ENCODE results near the gene STING1. TPM values are rescaled to one million over a fixed set of nuclear protein-coding genes. Genes with fewer than 3 reads are reported as not detected.

The STING1 gene
- total RNA-seq, 1 donor from 2014 or later: 179 TPM

GRCh38 chr5:139438707-139439012 is 43.9 kb downstream of the STING1 start:
- Histone ChIP-seq H3K4me3 (peak overlapping the region; percentile 69 to 74), H3K27ac (peak overlapping the region; percentile 90 to 94), H3K36me3 (peaks cover 0 to 10% of the 10 kb centered on the region in 2 donors), H3K9me3 (no peaks in the 10 kb centered on the region), H3K4me1 (peaks cover 5 to 9% of the 10 kb centered on the region in 2 donors), H3K27me3 (no peaks in the 10 kb centered on the region)
- intact Hi-C loops (cut with DNase I): loop anchor here (1.0 to 5.0 kb wide), 4 partner anchors 34 to 124 kb away; partner anchors contain the start of genes SPATA24, STING1 and UBE2D2
- DNase-seq (ENCODE audit: low spot score in 2 of 2): no peak
- TF ChIP-seq, protein P1, sequence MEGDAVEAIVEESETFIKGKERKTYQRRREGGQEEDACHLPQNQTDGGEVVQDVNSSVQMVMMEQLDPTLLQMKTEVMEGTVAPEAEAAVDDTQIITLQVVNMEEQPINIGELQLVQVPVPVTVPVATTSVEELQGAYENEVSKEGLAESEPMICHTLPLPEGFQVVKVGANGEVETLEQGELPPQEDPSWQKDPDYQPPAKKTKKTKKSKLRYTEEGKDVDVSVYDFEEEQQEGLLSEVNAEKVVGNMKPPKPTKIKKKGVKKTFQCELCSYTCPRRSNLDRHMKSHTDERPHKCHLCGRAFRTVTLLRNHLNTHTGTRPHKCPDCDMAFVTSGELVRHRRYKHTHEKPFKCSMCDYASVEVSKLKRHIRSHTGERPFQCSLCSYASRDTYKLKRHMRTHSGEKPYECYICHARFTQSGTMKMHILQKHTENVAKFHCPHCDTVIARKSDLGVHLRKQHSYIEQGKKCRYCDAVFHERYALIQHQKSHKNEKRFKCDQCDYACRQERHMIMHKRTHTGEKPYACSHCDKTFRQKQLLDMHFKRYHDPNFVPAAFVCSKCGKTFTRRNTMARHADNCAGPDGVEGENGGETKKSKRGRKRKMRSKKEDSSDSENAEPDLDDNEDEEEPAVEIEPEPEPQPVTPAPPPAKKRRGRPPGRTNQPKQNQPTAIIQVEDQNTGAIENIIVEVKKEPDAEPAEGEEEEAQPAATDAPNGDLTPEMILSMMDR (IDR thresholded peaks at IDR 0.05): no peak

DNA sequence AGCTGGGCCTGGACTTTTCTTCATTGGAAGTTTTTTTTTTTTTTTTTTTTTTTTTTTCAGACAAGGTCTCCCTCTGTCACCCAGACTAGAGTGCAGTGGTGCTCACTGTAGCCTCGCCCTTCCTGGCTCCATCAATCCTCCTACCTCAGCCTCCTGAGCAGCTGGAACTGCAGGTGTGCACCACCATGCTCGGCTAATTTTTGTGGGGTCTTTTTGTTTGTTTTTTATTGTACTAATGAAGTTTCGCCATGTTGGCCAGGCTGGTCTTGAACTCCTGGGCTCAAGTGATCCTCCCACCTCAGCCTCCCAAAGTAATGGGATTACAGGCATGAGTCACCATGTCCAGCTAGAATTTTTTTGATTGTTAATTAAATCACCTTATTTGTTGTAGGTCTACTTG is 46.9 kb downstream of the STING1 start:
- intact Hi-C loops (cut with DNase I): loop anchor here (5.0 kb wide), 1 partner anchor 127 kb away; the partner anchor contains the start of gene UBE2D2
- Histone ChIP-seq H3K27me3 (no peaks in the 10 kb centered on the region), H3K4me1 (peaks cover 5 to 9% of the 10 kb centered on the region in 2 donors), H3K4me3 (no peak overlapping the region), H3K27ac (no peak overlapping the region), H3K36me3 (peaks cover 4 to 24% of the 10 kb centered on the region in 2 donors), H3K9me3 (no peaks in the 10 kb centered on the region)
- DNase-seq (ENCODE audit: low spot score in 2 of 2): peak in 1 of 2 donors; percentile 51
- TF ChIP-seq, protein P1 (IDR thresholded peaks at IDR 0.05): no peak

GRCh38 chr5:139431706-139432105 is 50.9 kb downstream of the STING1 start:
- Histone ChIP-seq H3K4me1 (peaks cover 0 to 2% of the 10 kb centered on the region in 2 donors), H3K27ac (no peak overlapping the region), H3K27me3 (no peaks in the 10 kb centered on the region), H3K4me3 (no peak overlapping the region), H3K36me3 (peaks cover 15 to 32% of the 10 kb centered on the region in 2 donors), H3K9me3 (no peaks in the 10 kb centered on the region)
- TF ChIP-seq, protein P1 (IDR thresholded peaks at IDR 0.05): no peak
- intact Hi-C loops (cut with DNase I): no loop called here
- no peak for DNase-seq (ENCODE audit: low spot score in 2 of 2)

DNA sequence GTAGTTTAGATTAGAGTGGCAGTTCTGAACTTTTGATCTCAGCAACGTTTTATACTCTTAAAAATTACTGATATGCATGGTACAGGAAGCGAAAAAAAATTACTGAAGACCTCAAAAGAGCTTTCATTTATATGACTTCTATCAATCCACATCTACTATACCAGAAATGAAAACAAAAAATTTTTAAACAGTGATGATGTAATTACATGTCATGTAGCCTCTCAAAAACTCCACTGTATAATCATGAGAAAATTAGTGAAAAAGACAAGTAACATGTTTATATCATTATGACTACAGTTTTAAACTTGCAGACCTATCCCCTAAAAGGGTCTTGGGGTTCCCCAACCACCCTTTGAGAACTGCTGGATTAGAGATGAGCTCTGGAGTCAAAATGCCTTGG is 52.5 kb downstream of the STING1 start:
- Histone ChIP-seq H3K4me1 (peaks cover 0 to 6% of the 10 kb centered on the region in 2 donors), H3K4me3 (no peak overlapping the region), H3K9me3 (no peaks in the 10 kb centered on the region), H3K36me3 (peaks cover 30 to 43% of the 10 kb centered on the region in 2 donors), H3K27me3 (no peaks in the 10 kb centered on the region), H3K27ac (no peak overlapping the region)
- no peak for DNase-seq (ENCODE audit: low spot score in 2 of 2)
- TF ChIP-seq, protein P1 (IDR thresholded peaks at IDR 0.05): no peak
- intact Hi-C loops (cut with DNase I): no loop called here

GRCh38 chr5:139426203-139426885 is 56.2 kb downstream of the STING1 start:
- peaks cover 39 to 44% of the 10 kb centered on the region in 2 donors for H3K36me3 ChIP-seq
- H3K27ac ChIP-seq: peak overlapping the region in 1 of 2 donors; percentile 58
- H3K4me3 ChIP-seq: no peak overlapping the region
- H3K4me1 ChIP-seq: peaks cover 0 to 6% of the 10 kb centered on the region in 2 donors
- no peaks in the 10 kb centered on the region for H3K27me3 ChIP-seq
- DNase-seq (ENCODE audit: low spot score in 2 of 2): peak in 1 of 2 donors; percentile 68
- TF ChIP-seq, protein P1 (IDR thresholded peaks at IDR 0.05): no peak
- intact Hi-C loops (cut with DNase I): loop anchor here (10.0 kb wide), 1 partner anchor 338 kb away; no protein-coding TSS in a partner anchor
- no peaks in the 10 kb centered on the region for H3K9me3 ChIP-seq

Other genes with a start within 250 kb of the STING1 start
- 58.8 TPM for gene MATR3, start 189.0 kb downstream of the STING1 start, total RNA-seq
- gene PAIP2, start 140.9 kb downstream of the STING1 start, total RNA-seq: 27.6 TPM
- gene SLC23A1, start 99.5 kb downstream of the STING1 start, total RNA-seq: not detected
- 8.0 TPM for gene MZB1, start 92.8 kb downstream of the STING1 start, total RNA-seq
- 4.3 TPM for gene PROB1, start 87.7 kb downstream of the STING1 start, total RNA-seq
- not detected for gene SPATA24, start 78.7 kb downstream of the STING1 start, total RNA-seq
- 8.4 TPM for gene DNAJC18, start 43.2 kb downstream of the STING1 start, total RNA-seq
- 51.6 TPM for gene ECSCR, start 20.0 kb downstream of the STING1 start, total RNA-seq
- not detected for gene SMIM33, start 11.8 kb downstream of the STING1 start, total RNA-seq
- gene UBE2D2, start 78.6 kb upstream of the STING1 start, total RNA-seq: 65.9 TPM
- gene CXXC5, start 165.6 kb upstream of the STING1 start, total RNA-seq: 41.9 TPM

Measured in ascending aorta (tissue), 2 donors.